Upper lobe of right lung (tissue), 1 donor: ENCODE measurements around the gene RTN4RL1. TPM values are rescaled to one million over a fixed set of nuclear protein-coding genes. Genes with fewer than 3 reads are reported as not detected.

Experiments used
- ATAC-seq: fragments of 200-7000 bp; cut with Tn5 transposase; one replicate; pipeline ENCODE4 v1.9.1; 2020; ENCODE audit warnings: mild to moderate bottlenecking, moderate library complexity
- DNase-seq: peaks from one replicate; pipeline ENCODE4 v3.0.0-alpha.2; 2020
- H3K27ac ChIP-seq: fragments of 200-600 bp; one replicate; pipeline ENCODE4 v1.8.0; 2022
- H3K27me3 ChIP-seq: fragments of 200-600 bp; one replicate; pipeline ENCODE4 v1.8.0; 2022; ENCODE audit warnings: mild to moderate bottlenecking
- H3K36me3 ChIP-seq: fragments of 200-600 bp; one replicate; pipeline ENCODE4 v1.8.0; 2022
- H3K4me1 ChIP-seq: fragments of 200-600 bp; one replicate; pipeline ENCODE4 v1.8.0; 2022
- H3K4me3 ChIP-seq: fragments of 200-600 bp; one replicate; pipeline ENCODE4 v1.8.0; 2022; ENCODE audit warnings: mild to moderate bottlenecking
- H3K9me3 ChIP-seq: fragments of 200-600 bp; one replicate; pipeline ENCODE4 v1.8.0; 2022
- intact Hi-C: fragments of 100-400 bp; cut with DNase I; formaldehyde crosslinking; loops from one replicate; pipeline ENCODE4 v1.11.0; 2022
- total RNA-seq: library from RNA; stranded (reverse); fragmentation: NEBNext Ultra II Directional; extraction: Animal tissue kit (Norgen Biotek cat#: 25700); gene quantifications from one replicate; pipeline ENCODE4 v1.2.1, GENCODE V29; 2021
- TF ChIP-seq, protein P1 (sequence below): fragments of 200-600 bp; IDR thresholded peaks from one replicate; pipeline ENCODE4 v1.8.0; 2022; ENCODE audit warnings: antibody characterized with exemption
- donor health status: DM: no; HTN: yes; CAD: no; lungs with severe emphysema.

RTN4RL1 gene
- total RNA-seq, 1 donor from 2014 or later: 4.3 TPM

DNA sequence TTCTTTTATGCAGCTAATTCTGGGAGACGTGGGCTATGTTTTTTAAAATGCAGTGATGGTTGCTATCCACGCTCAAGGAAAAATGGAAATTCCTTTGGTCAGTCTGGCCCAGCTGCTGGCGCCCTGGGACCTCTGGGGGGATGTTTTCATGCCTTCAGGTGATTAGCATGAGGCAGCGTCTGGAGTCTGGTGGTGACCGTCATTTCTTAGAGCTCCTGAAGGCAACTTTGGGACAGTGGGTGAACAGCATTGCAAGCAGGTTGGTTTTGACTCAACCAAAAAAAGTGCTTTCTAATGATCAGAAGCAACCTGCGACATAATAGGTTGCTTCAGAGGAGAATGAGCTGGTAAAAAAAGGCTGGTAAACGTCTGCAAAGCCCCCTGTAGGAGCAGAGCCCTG lies 113.0 kb downstream of the RTN4RL1 start:
- DNase-seq (no peak), ATAC-seq (no peak)
- intact Hi-C loops: no loop called here
- no peak overlapping the region for H3K4me3 ChIP-seq
- H3K27ac ChIP-seq: no peak overlapping the region
- H3K27me3 ChIP-seq: peaks cover 56% of the 10 kb centered on the region
- peaks cover 4% of the 10 kb centered on the region for H3K4me1 ChIP-seq
- no peaks in the 10 kb centered on the region for H3K36me3 ChIP-seq
- no peaks in the 10 kb centered on the region for H3K9me3 ChIP-seq
- TF ChIP-seq, protein P1, sequence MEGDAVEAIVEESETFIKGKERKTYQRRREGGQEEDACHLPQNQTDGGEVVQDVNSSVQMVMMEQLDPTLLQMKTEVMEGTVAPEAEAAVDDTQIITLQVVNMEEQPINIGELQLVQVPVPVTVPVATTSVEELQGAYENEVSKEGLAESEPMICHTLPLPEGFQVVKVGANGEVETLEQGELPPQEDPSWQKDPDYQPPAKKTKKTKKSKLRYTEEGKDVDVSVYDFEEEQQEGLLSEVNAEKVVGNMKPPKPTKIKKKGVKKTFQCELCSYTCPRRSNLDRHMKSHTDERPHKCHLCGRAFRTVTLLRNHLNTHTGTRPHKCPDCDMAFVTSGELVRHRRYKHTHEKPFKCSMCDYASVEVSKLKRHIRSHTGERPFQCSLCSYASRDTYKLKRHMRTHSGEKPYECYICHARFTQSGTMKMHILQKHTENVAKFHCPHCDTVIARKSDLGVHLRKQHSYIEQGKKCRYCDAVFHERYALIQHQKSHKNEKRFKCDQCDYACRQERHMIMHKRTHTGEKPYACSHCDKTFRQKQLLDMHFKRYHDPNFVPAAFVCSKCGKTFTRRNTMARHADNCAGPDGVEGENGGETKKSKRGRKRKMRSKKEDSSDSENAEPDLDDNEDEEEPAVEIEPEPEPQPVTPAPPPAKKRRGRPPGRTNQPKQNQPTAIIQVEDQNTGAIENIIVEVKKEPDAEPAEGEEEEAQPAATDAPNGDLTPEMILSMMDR: no peak

DNA sequence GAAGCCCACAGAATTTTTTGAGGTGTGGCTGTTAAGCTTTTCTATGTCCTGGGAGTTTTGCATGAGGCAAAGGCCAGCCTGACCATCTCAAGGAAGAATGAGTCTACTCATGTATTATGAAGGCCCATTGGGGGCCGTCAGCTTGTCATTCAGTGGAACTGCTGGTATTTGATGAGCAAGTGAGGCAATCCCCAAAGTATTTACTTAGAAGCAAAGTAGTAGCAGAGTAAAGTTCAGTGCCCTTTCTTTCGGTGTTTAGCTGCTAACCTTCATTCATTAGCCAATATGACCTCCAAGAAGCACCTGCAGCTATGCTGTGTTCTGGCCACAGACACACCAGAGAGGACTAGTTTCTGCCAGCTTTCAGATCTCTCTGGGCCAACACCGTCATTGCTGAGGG lies 115.1 kb downstream of the RTN4RL1 start:
- no peak overlapping the region for H3K4me3 ChIP-seq
- no peak for DNase-seq
- TF ChIP-seq, protein P1: no peak
- H3K4me1 ChIP-seq: peaks cover 4% of the 10 kb centered on the region
- no peak for ATAC-seq
- intact Hi-C loops: loop anchor here (5.0 kb wide), 1 partner anchor 117 kb away; the partner anchor contains the start of gene RTN4RL1
- H3K9me3 ChIP-seq: no peaks in the 10 kb centered on the region
- no peaks in the 10 kb centered on the region for H3K36me3 ChIP-seq
- H3K27me3 ChIP-seq: peaks cover 60% of the 10 kb centered on the region
- H3K27ac ChIP-seq: no peak overlapping the region

DNA sequence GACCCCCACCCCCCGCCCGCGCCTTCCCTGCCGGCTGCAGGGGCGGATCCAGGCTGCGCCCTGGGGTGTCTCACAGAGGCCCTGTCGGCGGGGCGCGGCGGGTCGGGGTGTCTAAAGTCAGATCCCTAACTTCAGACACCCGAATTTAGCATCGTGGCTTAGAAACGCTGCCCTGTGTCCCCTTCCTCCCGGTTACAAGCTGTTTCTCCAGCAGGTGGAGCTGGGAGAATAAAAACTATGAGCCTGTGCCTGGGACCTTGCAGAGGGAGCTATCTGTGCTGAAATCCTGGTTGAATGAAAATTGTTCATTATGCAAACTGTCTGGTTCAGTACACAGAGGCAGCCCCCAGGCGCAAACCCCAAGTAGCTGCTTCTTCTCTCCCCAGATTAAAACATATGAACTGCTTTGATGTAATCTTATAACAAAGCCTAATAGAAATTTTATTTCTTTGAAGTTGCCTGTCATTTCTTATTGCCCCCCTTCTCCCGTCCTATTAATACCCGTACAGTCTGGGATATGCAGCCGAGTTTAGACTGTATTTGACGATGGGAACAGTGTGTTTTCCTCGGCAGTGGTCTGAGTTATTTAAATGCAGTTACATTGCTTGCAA lies 116.3 kb downstream of the RTN4RL1 start:
- Histone ChIP-seq H3K9me3 (no peaks in the 10 kb centered on the region), H3K27ac (no peak overlapping the region), H3K36me3 (no peaks in the 10 kb centered on the region), H3K4me1 (peaks cover 4% of the 10 kb centered on the region), H3K4me3 (peak overlapping the region; percentile 19), H3K27me3 (peaks cover 63% of the 10 kb centered on the region)
- DNase-seq: no peak
- ATAC-seq: peak; percentile 90
- intact Hi-C loops: loop anchor here (5.0 kb wide), 1 partner anchor 118 kb away; the partner anchor contains the start of gene RTN4RL1
- TF ChIP-seq, protein P1: peak; percentile 71

DNA sequence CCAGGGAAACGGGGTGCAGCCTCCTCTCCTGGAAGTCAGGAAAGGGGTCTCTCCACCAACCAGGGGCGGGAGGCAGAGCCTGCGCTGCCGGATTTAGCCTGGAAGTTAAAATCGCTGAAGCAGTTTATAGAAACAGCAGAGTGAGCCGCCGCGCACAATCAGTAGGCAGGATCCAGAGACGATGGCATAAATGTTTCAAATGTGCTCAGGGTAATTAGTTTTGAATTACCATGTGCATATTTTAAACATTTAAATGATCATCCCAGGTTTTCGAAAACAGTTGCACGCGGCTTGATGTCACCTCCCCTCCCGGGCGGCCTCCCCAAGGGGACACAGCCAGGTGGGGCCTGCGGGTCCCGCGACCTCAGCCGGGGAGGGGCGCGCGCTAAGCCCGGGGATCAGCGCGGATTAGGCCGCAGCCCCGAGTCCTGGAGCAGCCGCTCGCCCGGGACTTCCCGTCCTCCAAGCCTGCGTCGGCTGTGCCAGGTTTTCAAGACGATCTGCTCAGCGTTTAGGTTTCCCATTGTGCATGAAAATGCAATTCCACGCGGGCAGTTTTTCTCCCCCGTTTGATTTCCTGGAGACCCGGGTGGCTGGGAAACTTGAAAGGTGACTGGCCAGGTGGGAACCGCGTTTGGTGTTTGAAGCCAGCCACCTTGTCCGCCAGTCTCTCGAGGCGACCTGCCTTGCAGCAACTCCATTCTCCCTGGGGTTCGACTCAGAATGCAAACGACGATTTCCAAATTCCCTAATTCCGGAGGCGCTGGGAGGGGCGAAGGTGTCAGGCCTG lies 117.0 kb downstream of the RTN4RL1 start:
- Histone ChIP-seq H3K9me3 (no peaks in the 10 kb centered on the region), H3K36me3 (no peaks in the 10 kb centered on the region), H3K27me3 (peaks cover 59% of the 10 kb centered on the region), H3K4me3 (peak overlapping the region; percentile 19), H3K27ac (no peak overlapping the region), H3K4me1 (peaks cover 4% of the 10 kb centered on the region)
- intact Hi-C loops: loop anchor here (5.0 kb wide), 1 partner anchor 119 kb away; the partner anchor contains the start of gene RTN4RL1
- TF ChIP-seq, protein P1: no peak
- ATAC-seq (peak; percentile 41), DNase-seq (no peak)

DNA sequence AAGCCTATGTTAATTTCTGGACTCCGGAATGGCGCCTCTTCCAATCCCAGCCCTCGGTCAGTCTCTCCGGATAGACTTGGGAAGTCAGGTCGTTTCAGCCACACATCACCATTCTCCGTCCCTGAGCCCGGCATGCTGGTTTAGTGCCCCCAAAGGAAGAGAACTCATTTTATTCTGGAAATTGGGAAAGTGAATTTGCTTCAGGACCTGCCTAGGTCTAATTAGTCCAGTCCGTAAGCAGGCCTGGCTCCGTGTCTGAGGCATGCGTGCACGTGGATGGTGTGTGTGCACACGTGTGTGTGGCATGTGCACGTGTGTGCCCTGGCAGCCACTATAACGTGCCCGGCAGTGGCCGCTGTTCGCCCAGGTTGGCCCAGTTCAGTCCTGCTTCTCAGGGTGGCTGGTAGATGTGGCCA lies 117.9 kb downstream of the RTN4RL1 start:
- H3K4me3 ChIP-seq: no peak overlapping the region
- TF ChIP-seq, protein P1: no peak
- no peaks in the 10 kb centered on the region for H3K9me3 ChIP-seq
- ATAC-seq (no peak), DNase-seq (no peak)
- H3K27me3 ChIP-seq: peaks cover 51% of the 10 kb centered on the region
- H3K27ac ChIP-seq: no peak overlapping the region
- H3K36me3 ChIP-seq: no peaks in the 10 kb centered on the region
- H3K4me1 ChIP-seq: peaks cover 4% of the 10 kb centered on the region
- intact Hi-C loops: loop anchor here (5.0 kb wide), 1 partner anchor 120 kb away; the partner anchor contains the start of gene RTN4RL1
